Suprapubic skin (tissue), 3 donors: ENCODE data around the gene PTHLH.

Experiments used
- CTCF ChIP-seq, 2 donors: fragments of 200-600 bp in 1 of 2; fragments of 450-650 bp in 1 of 2; sonication (generic) in 1 of 2; IDR thresholded peaks; one replicate each; pipeline ENCODE4 v1.5.1; 2016 to 2019; ENCODE audit warnings: antibody characterized with exemption in 2 of 2, mild to moderate bottlenecking in 1 of 2, moderate library complexity in 1 of 2
- POLR2A ChIP-seq, 2 donors: fragments of 450-650 bp; IDR thresholded peaks; one replicate each; pipeline ENCODE4 v1.6.1; 2017; ENCODE audit warnings: antibody characterized with exemption in 2 of 2, mild to moderate bottlenecking in 2 of 2, moderate library complexity in 2 of 2

GRCh38 chr12:27984275-27984674 lies 11.7 kb upstream of the PTHLH start:
- TF ChIP-seq POLR2A (IDR thresholded peaks at IDR 0.05) (no peak), CTCF (IDR thresholded peaks at IDR 0.05) (no peak)
